Astrocyte (in vitro differentiated cells and primary cell): ENCODE data around the gene ABHD15. TPM values are rescaled to one million over a fixed set of nuclear protein-coding genes. Genes with fewer than 3 reads are reported as not detected.

Source experiments
- DNase-seq: peaks from one replicate; pipeline ENCODE4 v3.0.0-alpha.2; 2010; ENCODE audit warnings: low read depth
- FAIRE-seq: peaks from 2 replicates; lab custom pipeline; 2011; peaks lifted over from hg19 to GRCh38; lab: Jason Lieb, UNC
- H2AFZ ChIP-seq: 2 replicates; pipeline ENCODE4 v1.6.0; 2012; ENCODE audit warnings: low read depth, low read length, inconsistent platforms
- H3K27ac ChIP-seq: 2 replicates; pipeline ENCODE4 v1.5.1; 2011; ENCODE audit warnings: low read depth, low read length, inconsistent platforms
- H3K27me3 ChIP-seq: 2 replicates; pipeline ENCODE4 v1.6.0; 2011; ENCODE audit warnings: low read length, inconsistent platforms; ENCODE audit not compliant: insufficient read depth
- H3K36me3 ChIP-seq: 2 replicates; pipeline ENCODE4 v1.5.1; 2011; ENCODE audit warnings: low read length, inconsistent platforms; ENCODE audit not compliant: insufficient read depth
- H3K4me1 ChIP-seq: 2 replicates; pipeline ENCODE4 v1.5.1; 2011; ENCODE audit warnings: low read length, inconsistent platforms; ENCODE audit not compliant: insufficient read depth
- H3K4me2 ChIP-seq: 2 replicates; pipeline ENCODE4 v1.6.0; 2012; ENCODE audit warnings: low read length, inconsistent platforms
- H3K4me3 ChIP-seq: 2 replicates; pipeline ENCODE4 v1.5.1; 2011; ENCODE audit warnings: low read depth, mild to moderate bottlenecking, low read length, inconsistent platforms; ENCODE audit not compliant: insufficient read depth
- H3K79me2 ChIP-seq: 2 replicates; pipeline ENCODE4 v1.6.0; 2012; ENCODE audit warnings: mild to moderate bottlenecking, low read length, inconsistent platforms; ENCODE audit not compliant: insufficient read depth
- H3K9ac ChIP-seq: 2 replicates; pipeline ENCODE4 v1.6.0; 2012; ENCODE audit warnings: mild to moderate bottlenecking, low read length, inconsistent platforms
- H3K9me3 ChIP-seq: 2 replicates; pipeline ENCODE4 v1.5.1; 2012; ENCODE audit warnings: low read depth, mild to moderate bottlenecking, low read length, inconsistent platforms; ENCODE audit not compliant: insufficient read depth
- H4K20me1 ChIP-seq: 2 replicates; pipeline ENCODE4 v1.6.0; 2012; ENCODE audit warnings: low read length, inconsistent platforms; ENCODE audit not compliant: insufficient read depth
- H3K27ac Mint-ChIP-seq: one replicate; pipeline ENCODE4 v1.8.0; 2021; ENCODE audit warnings: mild to moderate bottlenecking, mixed read lengths; ENCODE audit not compliant: unreplicated experiment
- H3K27me3 Mint-ChIP-seq: one replicate; pipeline ENCODE4 v1.8.0; 2021; ENCODE audit warnings: low read depth, mixed read lengths; ENCODE audit not compliant: unreplicated experiment
- H3K36me3 Mint-ChIP-seq: one replicate; pipeline ENCODE4 v1.8.0; 2021; ENCODE audit warnings: low read depth, mixed read lengths; ENCODE audit not compliant: unreplicated experiment
- H3K4me1 Mint-ChIP-seq: one replicate; pipeline ENCODE4 v1.8.0; 2021; ENCODE audit warnings: low read depth, mixed read lengths; ENCODE audit not compliant: unreplicated experiment
- H3K4me3 Mint-ChIP-seq: one replicate; pipeline ENCODE4 v1.8.0; 2021; ENCODE audit warnings: mild to moderate bottlenecking, moderate library complexity, mixed read lengths; ENCODE audit not compliant: unreplicated experiment
- H3K9me3 Mint-ChIP-seq: one replicate; pipeline ENCODE4 v1.8.0; 2021; ENCODE audit warnings: mild to moderate bottlenecking, mixed read lengths; ENCODE audit not compliant: unreplicated experiment
- CTCF ChIP-seq: IDR thresholded peaks from 2 replicates; pipeline ENCODE4 v1.5.1; 2011; ENCODE audit warnings: low read depth, mild to moderate bottlenecking, inconsistent platforms, low read length, moderate library complexity; ENCODE audit not compliant: insufficient read depth
- EZH2 ChIP-seq: IDR thresholded peaks from 2 replicates; pipeline ENCODE4 v1.6.1; 2012; ENCODE audit warnings: mild to moderate bottlenecking, low read length, inconsistent platforms; ENCODE audit not compliant: insufficient read depth
- total RNA-seq: library from RNA; stranded (reverse); gene quantifications from 2 replicates; pipeline ENCODE4 v1.2.1, GENCODE V29; 2021

ABHD15 gene
- total RNA-seq, 1 donor from 2014 or later = 8.6 TPM

GRCh38 chr17:29549177-29549923, 17.5 kb downstream of the ABHD15 start:
- no peak overlapping the region for H3K27ac Mint-ChIP-seq
- H3K9ac ChIP-seq = no peak overlapping the region
- TF ChIP-seq EZH2 (no peak), CTCF (no peak)
- peaks cover 4% of the 10 kb centered on the region for H3K36me3 ChIP-seq
- H3K4me1 Mint-ChIP-seq = peaks cover 3% of the 10 kb centered on the region
- H3K4me1 ChIP-seq = peaks cover 4% of the 10 kb centered on the region
- H3K4me3 ChIP-seq = no peak overlapping the region
- no peak overlapping the region for H2AFZ ChIP-seq
- no peaks in the 10 kb centered on the region for H3K27me3 Mint-ChIP-seq
- H3K79me2 ChIP-seq = no peaks in the 10 kb centered on the region
- H3K27ac ChIP-seq = no peak overlapping the region
- FAIRE-seq (no peak), DNase-seq (peak; percentile 44)
- H3K4me2 ChIP-seq = no peak overlapping the region
- no peaks in the 10 kb centered on the region for H3K9me3 ChIP-seq
- H3K27me3 ChIP-seq = no peaks in the 10 kb centered on the region
- H3K9me3 Mint-ChIP-seq = no peaks in the 10 kb centered on the region
- peaks cover 13% of the 10 kb centered on the region for H4K20me1 ChIP-seq
- peaks cover 4% of the 10 kb centered on the region for H3K36me3 Mint-ChIP-seq
- no peak overlapping the region for H3K4me3 Mint-ChIP-seq

- Histone ChIP-seq H3K27ac (no peak overlapping the region), H3K36me3 (peaks cover 18% of the 10 kb centered on the region), H3K79me2 (no peaks in the 10 kb centered on the region), H3K4me2 (no peak overlapping the region), H3K4me1 (peaks cover 4% of the 10 kb centered on the region), H3K9ac (no peak overlapping the region), H3K9me3 (no peaks in the 10 kb centered on the region), H4K20me1 (peaks cover 16% of the 10 kb centered on the region), H3K27me3 (no peaks in the 10 kb centered on the region), H3K4me3 (no peak overlapping the region), H2AFZ (no peak overlapping the region)
- H3K36me3 Mint-ChIP-seq = peaks cover 13% of the 10 kb centered on the region
- FAIRE-seq (peak; percentile 17), DNase-seq (no peak)
- H3K4me1 Mint-ChIP-seq = peaks cover 3% of the 10 kb centered on the region
- H3K27me3 Mint-ChIP-seq = no peaks in the 10 kb centered on the region
- H3K9me3 Mint-ChIP-seq = no peaks in the 10 kb centered on the region
- no peak overlapping the region for H3K4me3 Mint-ChIP-seq
- H3K27ac Mint-ChIP-seq = no peak overlapping the region
- no peak for TF ChIP-seq CTCF
- TF ChIP-seq EZH2 = no peak
Measured at GRCh38 chr17:29546830-29547229, 20.0 kb downstream of the ABHD15 start.

GRCh38 chr17:29546085-29546484, 20.8 kb downstream of the ABHD15 start:
- no peak for FAIRE-seq

More at GRCh38 chr17:29546085-29546484, 20.8 kb downstream of the ABHD15 start:
- no peaks in the 10 kb centered on the region for H3K9me3 Mint-ChIP-seq
- H3K9ac ChIP-seq = no peak overlapping the region
- H3K27me3 Mint-ChIP-seq = no peaks in the 10 kb centered on the region
- TF ChIP-seq CTCF (no peak), EZH2 (no peak)
- no peak for DNase-seq
- no peak overlapping the region for H2AFZ ChIP-seq
- peaks cover 18% of the 10 kb centered on the region for H3K36me3 ChIP-seq
- H3K79me2 ChIP-seq = no peaks in the 10 kb centered on the region
- peaks cover 4% of the 10 kb centered on the region for H3K4me1 ChIP-seq
- no peak overlapping the region for H3K4me3 Mint-ChIP-seq
- H3K4me2 ChIP-seq = no peak overlapping the region
- H3K4me3 ChIP-seq = no peak overlapping the region
- H3K9me3 ChIP-seq = no peaks in the 10 kb centered on the region
- H3K27ac ChIP-seq = no peak overlapping the region
- peaks cover 3% of the 10 kb centered on the region for H3K4me1 Mint-ChIP-seq
- peaks cover 16% of the 10 kb centered on the region for H4K20me1 ChIP-seq
- no peaks in the 10 kb centered on the region for H3K27me3 ChIP-seq
- H3K27ac Mint-ChIP-seq = no peak overlapping the region
- H3K36me3 Mint-ChIP-seq = peaks cover 13% of the 10 kb centered on the region
